Measurements from ENCODE around the gene MYO7A.

The MYO7A gene

DNA sequence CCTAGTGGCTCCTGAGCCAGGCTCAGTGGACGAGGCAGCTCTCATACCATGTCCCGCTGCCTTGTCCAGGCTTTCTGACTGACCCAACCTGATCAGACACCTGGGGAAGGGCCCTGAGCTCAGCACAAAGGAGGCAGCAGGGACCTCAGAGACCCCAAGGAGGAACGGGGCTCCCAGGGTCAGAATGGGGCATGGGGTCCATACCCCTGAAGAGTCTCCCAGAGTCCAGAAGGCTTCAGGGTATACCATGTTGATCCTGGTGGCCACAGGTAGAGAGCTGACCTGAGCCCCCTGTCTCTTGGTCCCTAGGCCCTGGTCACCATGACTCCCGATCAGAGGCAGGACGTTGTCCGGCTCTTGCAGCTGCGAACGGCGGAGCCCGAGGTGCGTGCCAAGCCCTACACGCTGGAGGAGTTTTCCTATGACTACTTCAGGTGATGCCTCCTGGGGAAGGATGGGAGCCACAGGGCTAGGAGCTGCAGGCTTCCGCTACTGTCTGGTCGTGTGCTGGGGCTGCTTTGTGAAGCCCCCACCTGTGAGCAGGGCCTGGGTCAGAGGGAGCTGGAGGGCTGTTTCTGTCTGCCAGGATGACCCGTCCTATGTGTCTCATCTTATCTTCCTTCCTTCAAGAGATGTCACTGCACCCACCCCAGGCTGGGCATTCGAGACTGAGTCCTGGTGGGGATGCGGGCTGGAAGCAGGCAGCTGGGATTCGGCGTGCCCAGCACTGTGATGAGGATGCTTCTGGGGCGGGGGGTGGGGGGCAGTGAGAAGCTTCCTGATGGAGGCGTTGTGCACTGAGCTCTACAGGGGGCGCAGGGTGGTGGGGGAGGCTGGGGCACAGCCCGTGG is 74.2 kb downstream of the MYO7A start:
- no peak for DNase-seq (ENCODE audit: low read depth)

DNA sequence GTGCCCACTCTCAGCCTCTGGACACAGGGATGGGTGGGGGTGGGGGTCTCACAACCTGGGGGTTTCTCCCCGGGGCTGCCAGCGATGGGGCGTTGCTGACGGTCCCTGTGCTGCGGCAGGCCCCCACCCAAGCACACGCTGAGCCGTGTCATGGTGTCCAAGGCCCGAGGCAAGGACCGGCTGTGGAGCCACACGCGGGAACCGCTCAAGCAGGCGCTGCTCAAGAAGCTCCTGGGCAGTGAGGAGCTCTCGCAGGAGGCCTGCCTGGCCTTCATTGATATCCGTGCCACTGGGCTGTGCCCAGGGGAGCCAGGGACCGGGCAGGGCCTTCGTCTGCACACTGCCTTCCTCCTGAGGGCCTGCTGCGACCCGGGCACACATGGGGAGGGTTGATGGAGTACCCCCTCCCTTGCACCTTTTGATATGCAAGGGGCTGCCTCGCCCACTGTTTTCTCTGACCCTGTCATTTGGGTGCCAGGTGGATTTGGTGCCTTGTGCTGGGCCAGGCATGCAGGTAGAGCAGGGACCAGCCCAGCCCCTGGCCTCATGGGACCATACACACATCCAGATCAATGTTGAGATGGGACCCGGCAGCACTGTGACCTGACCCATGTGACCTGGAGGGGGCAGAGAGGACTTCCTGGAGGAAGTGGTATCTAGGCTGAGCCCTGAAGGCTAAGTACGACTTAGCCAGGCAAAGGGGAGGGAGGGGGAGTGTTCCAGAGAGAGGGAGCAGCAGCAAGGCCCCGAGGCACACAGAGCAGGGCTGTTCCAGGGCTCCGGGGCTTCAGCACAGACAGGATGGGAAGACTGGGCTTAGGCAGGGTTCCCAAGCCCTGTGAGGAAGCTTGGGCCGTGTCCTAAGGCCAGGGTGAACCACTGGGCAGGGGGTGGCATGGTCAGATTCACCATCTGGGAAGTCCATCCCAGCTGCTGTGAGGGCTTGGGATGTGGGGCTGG is 75.2 kb downstream of the MYO7A start:
- no peak for DNase-seq (ENCODE audit: low read depth)

DNA sequence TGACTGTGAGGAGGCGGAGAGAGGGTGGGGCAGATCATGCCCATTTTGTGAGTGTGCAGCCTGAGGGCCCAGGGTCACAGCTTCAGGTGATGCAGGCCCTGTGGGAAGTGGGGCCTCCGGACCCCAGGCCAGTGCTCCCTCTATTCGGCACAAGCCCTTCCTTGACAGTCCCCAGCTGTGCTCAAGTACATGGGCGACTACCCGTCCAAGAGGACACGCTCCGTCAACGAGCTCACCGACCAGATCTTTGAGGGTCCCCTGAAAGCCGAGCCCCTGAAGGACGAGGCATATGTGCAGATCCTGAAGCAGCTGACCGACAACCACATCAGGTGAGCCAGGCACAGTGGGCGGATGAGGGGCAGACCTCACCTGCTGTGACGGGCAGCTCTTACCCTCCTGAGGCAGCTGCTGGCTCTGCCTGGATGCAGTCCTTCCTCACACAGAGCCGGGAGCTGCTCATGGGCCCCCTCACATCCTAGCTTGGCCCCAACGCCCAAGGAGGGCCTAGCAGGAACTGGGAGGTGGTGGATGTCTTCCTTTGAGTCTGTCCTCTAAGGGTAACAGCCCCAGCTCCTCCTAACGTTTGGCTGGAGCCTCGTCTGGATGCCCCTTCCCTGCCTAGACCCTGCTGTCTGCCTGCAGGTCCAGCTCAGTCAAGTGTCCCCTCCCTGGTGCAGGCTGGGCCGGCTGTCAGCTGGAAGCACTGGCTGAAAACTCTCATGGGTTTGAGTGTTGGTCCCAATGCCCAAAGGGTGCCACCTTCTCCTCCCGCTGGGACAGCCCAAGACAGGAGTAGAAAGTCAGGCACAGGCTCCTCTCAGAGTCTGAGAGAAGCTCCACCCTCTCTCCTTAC is 76.1 kb downstream of the MYO7A start:
- no peak for DNase-seq (ENCODE audit: low read depth)

DNA sequence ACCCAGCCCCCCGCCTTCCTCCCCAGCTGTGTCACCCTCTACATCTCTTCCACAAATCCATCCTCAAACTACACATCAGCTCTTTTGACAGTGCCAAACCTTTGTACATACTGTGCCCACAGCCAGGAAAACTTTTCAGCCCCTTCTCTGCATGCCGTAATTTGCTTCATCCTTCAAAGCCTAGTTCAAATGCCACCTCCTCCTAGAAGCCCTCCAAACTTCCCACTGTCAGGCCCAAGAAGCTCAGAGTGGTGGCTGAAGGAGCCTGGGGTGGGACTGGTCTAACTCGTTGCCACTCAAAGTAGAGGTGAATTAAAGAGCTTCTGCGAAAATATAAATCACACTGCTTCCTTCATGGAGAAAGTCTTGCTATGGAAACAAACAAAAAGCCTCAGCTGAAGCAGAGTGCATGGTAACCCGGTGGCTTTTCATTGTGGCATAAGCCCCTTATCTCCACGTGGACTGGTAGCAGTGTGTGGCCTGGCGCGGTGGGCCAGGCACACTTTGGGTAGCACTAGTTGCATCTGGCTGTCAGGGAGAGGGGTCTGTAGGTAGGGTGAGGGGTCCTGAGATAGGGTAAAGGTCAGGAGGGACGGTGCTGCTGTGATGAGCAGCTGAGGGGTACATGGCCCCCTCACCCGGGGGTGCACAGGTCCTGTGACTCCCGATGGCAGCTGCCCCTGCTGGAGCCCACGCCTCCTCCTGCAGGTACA is 76.9 kb downstream of the MYO7A start:
- DNase-seq (ENCODE audit: low read depth) = no peak

DNA sequence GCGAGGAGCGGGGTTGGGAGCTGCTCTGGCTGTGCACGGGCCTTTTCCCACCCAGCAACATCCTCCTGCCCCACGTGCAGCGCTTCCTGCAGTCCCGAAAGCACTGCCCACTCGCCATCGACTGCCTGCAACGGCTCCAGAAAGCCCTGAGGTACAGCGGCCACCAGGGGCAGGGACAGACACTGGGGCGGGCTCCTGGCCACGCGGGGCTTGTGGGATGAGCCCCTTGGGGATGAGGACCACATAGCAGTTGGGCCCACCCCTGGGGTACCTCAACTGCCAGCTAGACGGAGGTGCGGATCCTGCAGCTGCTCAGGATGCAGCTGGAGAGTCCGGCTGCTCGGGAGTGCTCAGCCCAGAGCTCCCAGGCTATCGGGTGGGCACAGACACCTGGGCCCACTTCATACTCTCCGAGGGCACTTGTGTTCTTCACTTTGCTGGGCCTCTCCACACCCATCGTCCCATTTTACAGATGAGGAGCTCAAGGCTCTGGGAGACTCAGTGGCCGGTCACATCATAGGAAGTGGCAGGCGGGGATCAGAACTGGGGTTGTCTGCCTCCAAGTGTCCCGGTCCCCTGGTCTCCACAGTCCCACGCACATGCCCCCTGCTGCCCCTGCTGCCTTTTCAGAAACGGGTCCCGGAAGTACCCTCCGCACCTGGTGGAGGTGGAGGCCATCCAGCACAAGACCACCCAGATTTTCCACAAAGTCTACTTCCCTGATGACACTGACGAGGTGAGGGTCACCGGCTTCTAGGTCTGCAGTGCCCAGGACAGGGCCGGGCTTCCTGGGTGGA is 77.6 kb downstream of the MYO7A start:
- no peak for DNase-seq (ENCODE audit: low read depth)

DNA sequence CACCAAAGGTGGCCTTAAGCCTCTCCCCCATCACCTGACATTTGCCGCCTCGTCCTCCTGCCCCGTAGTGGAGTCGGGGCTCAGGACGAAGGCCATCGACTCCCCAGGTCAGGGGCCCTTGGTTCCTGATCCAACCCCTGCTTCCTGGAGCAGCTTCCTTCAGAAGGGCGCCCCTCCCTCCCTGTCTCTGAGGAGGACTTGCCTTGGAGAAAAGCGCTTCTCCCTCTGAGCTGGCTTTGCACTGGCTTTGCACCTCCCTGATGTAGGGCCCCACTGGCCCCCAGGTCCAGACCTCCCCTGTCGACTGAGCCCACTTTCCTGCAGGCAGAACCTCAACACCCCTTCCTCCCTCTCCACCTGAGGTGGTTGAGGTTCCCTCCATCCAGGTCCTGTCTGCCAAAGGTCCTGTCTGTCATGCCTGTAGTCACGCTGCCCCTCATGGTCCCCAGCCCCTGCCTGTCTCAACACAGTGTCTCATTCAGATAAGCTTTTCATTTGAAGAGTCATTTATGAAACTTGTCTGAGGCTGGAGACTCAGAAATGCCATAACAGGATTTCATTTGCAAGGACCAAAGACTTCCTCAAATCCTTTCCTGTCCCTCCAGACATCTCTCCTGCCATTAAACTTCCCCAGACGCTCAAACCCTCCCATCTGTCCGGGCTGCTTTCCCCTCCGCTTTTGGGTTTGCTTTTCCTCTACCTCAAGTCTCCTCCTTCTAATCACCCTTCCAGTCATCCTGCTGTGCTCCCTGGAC is 78.4 kb downstream of the MYO7A start:
- no peak for DNase-seq (ENCODE audit: low read depth)

DNA sequence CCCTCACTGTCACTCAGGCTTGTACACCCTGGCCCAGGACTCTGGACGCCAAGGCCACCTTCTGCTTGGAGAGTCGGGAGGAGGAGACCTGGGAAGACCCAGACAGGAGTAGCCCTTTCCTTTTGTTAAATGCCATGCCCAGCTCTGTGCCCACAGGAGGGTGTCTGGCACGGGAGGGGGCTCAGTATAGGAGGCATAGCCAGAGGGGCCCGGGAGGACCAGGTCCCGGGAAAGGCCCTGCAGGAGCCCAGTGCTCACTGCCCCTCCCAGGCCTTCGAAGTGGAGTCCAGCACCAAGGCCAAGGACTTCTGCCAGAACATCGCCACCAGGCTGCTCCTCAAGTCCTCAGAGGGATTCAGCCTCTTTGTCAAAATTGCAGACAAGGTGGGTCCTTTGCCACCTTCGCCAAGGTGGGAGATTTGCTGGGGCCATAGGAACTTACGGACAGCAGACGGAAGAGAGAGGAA is 79.0 kb downstream of the MYO7A start:
- no peak for DNase-seq (ENCODE audit: low read depth)

DNA sequence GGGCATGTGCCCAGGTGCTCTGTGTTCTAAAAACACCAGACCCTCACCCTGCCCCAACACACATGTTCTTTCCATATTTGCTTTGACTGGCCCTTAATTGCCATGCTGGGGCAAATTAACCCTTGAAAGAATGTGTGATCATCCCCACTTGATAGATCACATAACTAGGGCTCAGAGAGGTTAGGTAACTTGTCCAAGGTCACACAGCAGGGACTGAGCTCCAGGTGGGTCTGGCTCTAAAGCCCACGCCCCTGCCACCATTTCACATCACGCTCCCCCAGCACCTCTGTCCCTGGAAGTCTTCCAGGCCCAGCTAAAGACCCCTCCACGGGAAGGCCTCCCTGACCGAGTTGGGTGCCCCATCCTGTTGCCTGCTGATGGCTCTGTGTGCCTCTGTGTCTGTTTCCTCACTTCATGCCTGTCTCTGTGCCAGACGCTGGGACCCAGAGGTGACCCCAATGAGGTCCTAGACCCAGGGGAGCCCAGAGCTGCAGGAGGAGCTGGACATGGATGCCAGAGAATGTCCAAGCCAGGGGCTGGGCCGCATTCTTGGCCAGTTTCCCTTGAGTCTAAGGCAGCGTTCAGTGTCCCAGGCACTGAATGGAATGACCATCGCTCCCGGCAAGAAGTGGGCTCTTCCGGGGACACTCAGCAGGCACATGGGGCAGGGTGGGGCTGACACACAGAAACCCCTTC is 79.7 kb downstream of the MYO7A start:
- no peak for DNase-seq (ENCODE audit: low read depth)

DNA sequence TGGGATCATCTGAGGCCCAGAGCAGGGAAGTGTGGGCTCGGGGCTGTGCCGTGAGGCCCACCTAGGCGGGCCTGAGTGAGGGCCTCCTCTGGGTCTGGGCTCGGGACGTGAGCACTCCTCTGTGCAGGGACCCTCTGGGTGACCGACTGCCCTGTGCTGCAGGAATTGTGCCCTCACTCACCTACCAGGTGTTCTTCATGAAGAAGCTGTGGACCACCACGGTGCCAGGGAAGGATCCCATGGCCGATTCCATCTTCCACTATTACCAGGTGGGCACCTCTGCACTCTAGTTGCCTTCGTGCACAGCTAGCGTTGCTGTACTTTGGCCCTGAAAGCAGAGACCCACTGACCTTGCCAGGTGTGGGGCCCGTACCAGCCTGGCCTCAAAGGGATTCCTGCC is 80.5 kb downstream of the MYO7A start:
- no peak for DNase-seq (ENCODE audit: low read depth)

DNA sequence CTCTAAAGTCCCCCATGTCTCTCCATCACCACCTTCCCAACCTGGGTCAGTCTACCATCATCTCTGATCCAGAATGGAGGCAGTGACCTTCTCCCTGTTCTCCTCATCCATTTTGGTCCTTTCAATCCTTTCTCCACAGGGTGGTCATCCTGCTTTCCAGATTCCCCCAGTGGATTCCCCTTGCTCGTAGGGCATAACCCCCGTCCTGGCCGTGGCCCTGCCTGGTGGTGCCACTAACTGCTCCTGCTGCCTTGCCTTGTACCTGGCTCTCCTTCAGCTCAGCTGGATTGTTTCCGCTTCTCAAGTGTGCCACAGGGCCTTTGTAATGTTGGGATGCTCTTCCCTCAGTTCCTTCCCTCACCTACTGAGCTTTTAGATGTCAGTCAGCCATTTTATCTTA is 81.6 kb downstream of the MYO7A start:
- DNase-seq (ENCODE audit: low read depth) = no peak

DNA sequence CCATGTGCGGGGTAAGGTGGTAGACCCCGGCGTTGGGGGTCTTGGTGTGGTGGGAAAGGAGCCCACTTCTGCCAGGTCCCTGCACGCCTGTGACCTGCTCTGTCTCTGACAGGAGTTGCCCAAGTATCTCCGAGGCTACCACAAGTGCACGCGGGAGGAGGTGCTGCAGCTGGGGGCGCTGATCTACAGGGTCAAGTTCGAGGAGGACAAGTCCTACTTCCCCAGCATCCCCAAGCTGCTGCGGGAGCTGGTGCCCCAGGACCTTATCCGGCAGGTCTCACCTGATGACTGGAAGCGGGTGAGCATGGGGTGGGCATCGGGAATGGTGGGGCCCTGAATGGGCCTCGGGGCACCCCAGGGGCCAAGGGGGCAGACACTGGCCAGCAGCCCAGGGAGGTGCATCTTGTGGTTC is 83.0 kb downstream of the MYO7A start:
- no peak for DNase-seq (ENCODE audit: low read depth)

DNA sequence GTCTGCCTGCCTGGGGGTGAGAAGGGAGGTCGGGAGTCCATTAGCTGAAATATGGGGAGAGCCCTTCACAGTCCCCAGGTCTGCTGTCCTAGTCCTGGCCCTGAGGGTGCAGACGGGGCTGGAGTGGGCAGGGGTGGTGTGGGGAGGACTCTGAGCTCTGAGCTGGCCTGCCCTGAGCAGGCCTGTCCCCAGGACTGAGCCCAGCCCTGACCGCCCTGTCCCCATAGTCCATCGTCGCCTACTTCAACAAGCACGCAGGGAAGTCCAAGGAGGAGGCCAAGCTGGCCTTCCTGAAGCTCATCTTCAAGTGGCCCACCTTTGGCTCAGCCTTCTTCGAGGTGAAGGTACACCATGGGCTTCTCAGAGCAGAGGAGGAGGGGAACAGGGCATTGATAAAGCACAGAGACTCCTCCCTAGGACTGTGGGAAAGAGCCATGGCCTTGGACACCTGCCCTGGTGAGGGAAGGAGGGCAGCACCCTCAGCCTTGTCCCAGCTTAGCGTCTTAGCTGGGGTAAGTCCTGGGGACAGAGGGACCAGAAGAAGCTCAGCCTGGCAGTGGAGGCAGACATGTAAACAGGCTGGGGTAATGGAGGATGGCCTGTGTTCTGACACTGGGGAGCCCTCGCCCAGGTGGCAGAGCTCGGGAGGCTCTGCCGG is 83.7 kb downstream of the MYO7A start:
- DNase-seq (ENCODE audit: low read depth) = no peak

DNA sequence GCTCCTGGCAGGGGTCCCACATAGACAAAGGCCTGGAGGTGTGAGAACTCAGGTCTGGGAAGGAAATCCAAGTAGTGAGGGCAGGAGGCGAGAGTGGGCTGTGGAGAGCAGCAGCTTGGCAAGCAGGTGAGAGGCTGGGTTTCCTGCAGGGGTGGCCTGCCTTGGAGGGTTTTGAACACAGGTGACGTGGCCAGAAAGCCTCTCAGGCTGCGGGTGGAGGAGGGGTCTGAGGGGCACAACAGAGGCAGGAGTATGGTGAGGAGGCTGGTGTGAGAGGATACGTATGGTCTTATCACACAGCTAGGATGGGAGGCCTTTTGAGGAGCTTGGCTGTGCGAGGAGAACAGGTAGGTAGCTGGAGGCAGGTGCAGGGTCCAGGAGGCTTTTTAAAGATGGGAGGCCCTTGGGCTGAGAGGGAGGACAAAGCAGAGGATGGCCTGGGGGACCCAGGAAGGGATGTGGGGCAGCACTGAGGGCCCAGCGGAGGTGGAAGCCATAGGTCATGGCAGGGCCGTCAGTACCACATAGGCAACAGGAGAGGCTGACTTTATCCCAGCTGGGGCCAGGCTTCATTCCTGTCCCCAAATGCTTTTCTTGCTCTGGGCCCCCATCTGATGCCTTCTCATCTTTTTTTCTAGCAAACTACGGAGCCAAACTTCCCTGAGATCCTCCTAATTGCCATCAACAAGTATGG is 84.4 kb downstream of the MYO7A start:
- DNase-seq (ENCODE audit: low read depth) = no peak

DNA sequence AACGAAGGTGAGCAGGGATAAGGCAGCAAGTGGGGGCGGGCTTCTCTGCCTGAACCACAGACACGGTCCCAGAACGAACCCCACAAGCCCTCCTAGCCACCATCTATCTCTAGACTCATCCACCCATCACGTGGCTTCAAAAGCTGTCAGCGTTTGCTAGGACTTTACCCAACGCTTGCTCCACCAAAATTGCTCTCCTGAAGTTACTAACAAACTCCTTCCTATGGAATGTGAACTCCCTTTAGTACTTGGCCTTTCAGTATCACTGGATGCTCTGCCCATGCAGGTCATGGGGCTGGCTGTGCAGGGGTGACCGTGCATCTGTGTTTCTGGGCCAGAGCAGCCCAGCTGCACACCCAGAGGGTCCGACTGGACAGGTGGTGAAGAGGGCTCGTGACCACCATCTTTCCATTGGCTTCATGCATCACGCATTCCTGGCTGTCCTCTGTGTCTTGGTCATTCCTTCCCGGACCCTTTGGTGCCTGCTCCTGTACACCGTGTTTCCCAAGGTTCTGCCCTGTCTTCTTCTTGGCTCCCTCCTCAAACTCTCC is 85.1 kb downstream of the MYO7A start:
- DNase-seq (ENCODE audit: low read depth) = no peak

DNA sequence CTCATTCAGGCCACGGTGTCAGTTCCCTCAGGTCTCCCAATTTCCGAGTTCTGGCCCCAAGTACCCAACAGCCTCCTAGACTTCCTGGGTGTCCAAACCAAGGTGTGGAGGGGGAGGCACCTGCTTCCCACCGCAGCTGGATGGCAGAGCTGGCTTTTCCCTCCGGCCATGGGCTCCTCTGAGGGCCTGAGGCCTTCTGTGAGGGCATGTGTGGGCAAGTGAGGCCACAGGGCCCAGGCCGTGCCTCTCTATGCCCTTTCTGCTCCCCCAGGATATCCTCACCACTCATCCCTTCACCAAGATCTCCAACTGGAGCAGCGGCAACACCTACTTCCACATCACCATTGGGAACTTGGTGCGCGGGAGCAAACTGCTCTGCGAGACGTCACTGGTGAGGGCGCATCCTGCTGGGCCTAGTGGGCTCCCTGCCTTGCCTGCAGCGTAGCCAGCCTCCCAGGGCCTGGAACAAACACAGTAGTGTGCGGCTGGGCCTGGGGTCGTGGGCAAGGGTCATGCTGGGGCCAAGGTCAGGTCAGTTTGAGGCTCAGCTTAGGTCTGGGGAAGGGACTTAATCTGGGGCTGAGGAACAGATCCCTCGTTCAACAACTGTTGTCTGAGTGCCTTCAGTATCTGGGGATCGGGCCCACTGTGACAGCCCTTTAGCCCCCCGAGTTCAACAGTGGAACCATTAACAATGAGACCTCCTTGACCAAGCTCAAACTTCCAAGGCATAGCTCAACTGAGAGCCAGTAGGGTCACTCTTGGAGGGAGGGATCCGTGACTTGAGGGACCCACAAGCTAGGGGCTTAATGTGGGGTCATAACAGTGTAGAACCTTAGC is 85.8 kb downstream of the MYO7A start:
- DNase-seq (ENCODE audit: low read depth) = no peak

DNA sequence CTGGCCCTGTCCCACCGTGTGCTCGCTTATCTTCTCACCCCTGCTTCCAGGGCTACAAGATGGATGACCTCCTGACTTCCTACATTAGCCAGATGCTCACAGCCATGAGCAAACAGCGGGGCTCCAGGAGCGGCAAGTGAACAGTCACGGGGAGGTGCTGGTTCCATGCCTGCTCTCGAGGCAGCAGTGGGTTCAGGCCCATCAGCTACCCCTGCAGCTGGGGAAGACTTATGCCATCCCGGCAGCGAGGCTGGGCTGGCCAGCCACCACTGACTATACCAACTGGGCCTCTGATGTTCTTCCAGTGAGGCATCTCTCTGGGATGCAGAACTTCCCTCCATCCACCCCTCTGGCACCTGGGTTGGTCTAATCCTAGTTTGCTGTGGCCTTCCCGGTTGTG is 86.5 kb downstream of the MYO7A start:
- no peak for DNase-seq (ENCODE audit: low read depth)

DNA sequence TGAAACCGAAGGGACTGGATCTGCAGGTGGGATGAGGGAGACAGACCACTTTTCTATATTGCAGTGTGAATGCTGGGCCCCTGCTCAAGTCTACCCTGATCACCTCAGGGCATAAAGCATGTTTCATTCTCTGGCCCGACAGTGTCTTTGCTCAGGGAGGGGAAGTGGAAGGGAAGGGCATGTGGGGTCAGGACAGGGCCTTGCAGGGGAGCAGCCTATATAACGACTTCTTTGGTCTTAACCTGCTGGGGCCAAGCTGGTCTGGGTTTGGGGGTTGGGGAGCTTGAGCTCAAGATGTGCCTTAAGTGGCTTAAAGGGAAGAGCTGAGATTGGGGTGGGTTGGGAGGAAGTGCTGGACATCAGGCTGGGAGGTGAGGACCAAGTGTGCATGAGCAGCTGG is 87.1 kb downstream of the MYO7A start:
- DNase-seq (ENCODE audit: low read depth) = no peak

Data from stimulated activated CD8-positive, alpha-beta memory T cell treated with anti-CD3 and anti-CD28 coated beads, Interleukin-7, amount 100 ng/mL, for 24 hours (primary cell).